DMS53 treated with DMSO at 0.1 percent for 48 hours (cell line): ENCODE results near the gene DIP2C.
"Not testable (repeated sequence)": the region's sequence is repeated elsewhere in the genome, so short reads cannot be mapped to it uniquely, and the experiment has no call there.

Source experiments
- DNase-seq: peaks from one replicate; lab custom pipeline; 2025; ENCODE audit not compliant: unreplicated experiment; lab: John Stamatoyannopoulos, UW

Gene DIP2C

DNA sequence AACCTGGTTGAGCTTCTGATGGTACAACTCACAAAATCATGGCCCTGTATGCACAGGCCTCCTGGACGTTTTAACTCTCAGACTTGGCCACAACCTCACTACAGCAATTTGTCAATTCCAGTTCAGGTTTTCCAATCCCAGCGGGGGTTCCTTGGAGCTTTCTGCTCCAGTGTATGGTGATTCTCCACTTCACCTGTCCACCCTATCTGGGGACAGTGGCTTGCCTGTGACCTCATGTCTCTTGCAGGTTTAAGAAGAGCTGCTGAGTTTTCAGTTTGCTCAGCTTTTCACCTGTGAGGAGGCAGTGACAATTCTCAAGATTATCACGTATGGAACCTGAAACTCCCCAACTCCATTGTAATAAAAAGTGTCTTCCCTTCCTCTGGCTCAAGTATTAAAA, 254.1 kb downstream of the DIP2C start:
- DNase-seq, result no peak

DNA sequence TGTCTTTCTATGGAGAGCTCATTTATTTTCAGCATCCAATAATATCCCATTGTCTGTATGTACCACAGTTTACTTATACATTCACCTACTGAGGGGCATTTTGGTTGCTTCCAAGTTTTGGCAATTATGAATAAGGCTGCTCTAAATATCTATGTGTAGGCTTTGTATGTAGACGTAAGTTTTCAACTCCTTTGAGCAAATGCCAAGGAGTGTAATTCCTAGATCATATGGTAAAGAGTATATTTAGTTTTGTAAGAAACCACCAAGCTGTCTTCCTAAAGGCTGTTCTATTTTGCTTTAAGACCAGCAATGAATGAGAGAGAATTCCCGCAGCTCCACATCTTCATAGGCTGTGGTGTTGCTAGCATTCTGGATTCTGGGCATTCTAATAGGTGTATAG, 259.8 kb downstream of the DIP2C start:
- DNase-seq, result no peak

DNA sequence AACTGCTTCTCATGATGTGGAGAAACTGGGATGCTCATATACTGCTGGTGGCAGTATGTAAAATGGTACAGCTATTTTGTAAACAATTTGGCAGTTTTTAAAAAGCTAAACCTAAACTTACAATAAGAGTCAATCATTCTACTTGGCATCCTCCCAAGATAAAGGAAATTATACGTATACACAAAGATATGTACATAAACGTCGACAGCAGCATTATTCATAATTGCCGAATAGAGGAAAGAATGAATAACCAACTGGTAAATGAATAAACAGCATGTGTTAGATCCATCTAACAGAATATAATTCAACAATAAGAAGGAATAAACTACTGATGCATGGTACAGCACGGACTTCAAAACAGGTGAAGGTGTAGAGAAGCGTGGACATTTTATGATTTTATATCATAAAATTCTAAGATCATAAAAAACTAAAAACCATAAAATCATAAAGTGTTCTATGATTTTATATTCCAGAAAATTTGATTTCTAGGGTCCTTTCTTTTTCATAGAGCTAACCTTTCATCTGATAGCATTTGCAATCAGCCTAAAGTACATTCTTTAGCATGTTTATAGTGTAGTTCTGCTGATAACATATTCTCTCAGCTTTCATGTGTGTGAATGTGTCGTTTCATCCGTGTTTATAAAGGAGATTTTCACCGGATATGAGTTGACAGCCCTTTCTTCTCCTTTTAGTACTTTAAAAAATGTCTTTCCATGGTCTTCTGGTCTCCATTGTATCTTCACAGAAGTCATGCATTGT, 261.5 kb downstream of the DIP2C start:
- DNase-seq, result no peak

- not testable (repeated sequence) for DNase-seq
These were observed 264.1 kb downstream of the DIP2C start for GRCh38 chr10:425365-425764.

- DNase-seq, result not testable (repeated sequence)
These were observed 264.7 kb downstream of the DIP2C start for GRCh38 chr10:424724-425123.

DNA sequence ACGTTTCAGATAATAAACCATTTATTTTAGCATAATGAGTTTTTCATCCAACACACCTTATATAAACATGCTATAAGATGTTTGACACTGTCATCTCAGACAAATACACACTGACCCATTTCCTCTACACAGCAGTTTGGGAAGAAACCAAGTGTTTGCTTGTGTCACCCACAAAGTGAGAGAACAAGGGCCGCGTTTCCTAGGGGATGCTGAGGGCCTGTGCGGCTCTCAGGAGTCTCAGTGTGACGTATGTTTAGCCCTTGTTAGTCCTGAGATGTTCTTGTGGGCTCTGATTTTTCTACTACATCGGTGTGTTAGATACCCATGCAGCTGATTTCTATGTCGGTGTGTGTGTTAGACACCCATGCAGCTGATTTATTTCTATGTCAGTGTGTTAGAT, 266.3 kb downstream of the DIP2C start:
- DNase-seq, result no peak

- no peak for DNase-seq
These were observed 266.8 kb downstream of the DIP2C start for GRCh38 chr10:422675-423074.

DNA sequence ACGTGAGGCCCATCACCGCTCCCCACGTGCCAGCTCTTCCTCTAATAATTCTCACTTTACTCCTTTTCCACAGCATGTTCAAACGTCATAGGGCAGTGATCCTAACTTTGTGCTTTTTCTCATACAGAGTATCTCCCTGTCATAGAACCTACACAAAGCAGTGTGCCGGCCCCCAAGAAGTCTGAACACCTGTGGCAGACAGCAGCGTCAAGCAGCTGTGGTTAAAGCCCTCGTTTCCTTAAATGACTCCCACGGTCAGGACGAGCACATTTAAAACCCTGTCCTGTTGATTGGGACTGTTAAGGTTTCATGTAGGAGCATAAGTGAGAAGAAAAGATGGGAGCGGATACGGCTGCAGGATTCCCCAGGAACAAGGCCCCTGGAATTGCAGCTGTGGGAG, 267.2 kb downstream of the DIP2C start:
- no peak for DNase-seq

- no peak for DNase-seq
These were observed 268.3 kb downstream of the DIP2C start for GRCh38 chr10:421170-421569.

DNA sequence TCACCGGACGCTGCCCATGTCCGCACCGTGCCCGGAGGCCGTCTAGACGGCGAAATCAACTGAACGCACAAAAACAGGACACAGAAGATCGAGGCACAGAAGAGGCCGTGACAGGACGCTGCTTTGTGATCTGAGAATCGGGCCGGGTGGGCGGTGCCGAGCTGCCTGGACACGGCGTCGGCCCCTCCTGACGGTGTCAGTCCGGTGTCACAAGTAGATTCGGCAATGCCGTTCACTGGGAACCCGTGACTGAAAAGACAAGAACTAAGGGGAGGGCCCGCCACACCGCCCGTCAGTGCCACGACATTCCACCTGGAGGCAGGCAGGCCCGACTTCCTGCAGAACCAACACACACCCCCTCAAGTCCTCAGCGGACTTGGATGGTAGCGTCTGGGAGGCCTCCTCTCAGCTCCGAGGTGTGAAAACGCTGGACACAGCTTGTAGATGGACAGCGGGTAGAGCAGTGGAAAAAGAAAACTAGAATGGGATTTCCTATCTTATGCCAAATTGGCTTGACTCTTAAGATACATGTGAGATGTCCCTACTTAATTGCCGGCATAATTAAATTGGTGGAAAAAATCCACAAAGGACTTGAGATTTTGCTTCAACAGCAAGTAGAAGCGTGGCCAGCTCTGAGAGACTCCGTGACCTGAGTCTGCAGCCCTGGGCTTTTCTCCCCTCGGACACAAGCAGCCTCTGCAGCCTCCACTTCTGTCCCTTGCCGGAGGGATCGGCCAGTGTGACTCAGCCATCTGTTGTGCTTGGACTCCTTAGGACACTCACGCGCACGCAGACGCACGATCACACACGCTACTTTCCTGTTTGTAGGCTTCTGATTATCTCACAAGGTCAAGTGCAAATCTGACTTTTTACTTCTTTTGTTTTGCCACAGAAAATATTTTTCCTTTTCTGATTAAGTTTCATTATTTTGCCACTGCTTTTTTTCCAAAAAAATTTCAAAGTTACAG, 269.0 kb downstream of the DIP2C start:
- DNase-seq, result no peak

GRCh38 chr10:418894-419293, 270.6 kb downstream of the DIP2C start:
- no peak for DNase-seq

DNA sequence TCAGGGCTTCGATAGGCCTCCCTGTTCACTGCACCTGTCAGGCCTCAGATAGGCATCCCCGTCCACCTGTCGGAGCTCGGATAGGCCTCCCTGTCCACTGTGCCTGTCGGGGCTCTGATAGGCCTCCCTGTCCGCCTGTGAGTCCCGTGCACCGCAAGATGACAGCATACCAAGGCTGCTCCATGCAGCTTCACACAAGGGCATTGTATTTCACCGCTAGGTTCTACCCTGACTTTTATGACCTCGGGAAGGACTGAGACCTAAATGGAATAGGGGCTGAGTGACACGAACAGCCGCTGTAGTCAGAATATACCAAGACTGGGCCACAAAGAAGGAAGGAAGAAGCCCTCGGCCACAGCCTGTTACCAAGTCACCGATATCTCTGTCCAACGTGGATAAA, 271.2 kb downstream of the DIP2C start:
- no peak for DNase-seq

DNA sequence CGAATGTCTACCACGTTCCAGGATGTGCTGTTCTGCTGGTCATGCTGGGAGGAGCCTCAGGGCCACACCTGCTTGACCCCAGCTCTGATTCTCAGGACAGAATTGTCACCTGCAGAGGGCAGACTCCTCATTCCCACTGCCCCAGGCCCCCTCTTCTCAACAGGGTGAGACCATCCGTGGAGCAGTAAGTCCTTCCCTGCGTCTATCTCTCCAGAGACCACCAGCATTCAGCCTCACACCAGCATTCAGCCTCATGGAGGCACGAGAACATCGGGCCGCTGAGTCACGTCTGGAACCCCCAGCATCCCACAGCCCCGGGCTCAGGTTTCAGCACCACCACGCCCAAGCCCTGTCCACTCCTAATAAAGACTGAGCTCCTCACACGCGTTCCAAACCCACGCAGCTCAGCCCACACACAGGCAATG, 273.4 kb downstream of the DIP2C start:
- no peak for DNase-seq

DNA sequence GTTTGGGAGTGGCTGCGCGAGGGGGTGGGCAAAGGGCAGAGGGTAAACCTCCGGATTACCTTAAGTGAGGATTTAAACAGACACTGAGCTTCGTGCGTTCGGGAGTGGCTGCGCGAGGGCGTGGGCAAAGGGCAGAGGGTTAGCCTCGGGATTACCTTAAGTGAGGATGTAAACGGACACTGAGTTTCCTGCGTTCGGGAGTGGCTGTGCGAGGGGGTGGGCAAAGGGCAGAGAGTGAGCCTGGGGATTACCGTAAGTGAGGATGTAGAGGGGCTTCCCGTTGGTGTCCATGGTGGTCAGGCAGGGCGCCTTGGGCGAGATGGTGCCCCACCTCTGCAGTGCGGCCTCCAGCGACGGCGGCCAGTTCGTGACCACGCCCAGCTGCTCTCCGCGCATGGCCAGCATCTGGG, 275.8 kb downstream of the DIP2C start:
- DNase-seq, result no peak

DNA sequence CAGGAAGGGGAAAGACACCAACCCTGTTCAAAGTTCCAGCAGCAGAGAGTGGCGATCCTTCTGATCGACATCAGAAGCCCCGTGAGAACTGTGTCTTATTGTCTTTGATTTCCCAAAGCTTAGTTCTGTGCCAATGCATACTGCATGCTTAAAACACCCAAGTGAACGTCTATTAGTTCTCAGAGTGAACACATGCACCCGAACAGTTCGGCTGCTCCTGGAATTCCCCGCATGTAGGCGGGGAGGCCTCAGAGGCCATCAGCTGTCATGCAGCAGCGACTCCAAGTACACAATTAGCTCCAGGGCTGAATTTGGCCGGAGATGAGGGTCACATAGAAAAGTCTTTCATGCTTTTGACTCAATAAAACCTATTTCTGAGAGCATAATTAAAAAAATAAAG, 277.4 kb downstream of the DIP2C start:
- no peak for DNase-seq

DNA sequence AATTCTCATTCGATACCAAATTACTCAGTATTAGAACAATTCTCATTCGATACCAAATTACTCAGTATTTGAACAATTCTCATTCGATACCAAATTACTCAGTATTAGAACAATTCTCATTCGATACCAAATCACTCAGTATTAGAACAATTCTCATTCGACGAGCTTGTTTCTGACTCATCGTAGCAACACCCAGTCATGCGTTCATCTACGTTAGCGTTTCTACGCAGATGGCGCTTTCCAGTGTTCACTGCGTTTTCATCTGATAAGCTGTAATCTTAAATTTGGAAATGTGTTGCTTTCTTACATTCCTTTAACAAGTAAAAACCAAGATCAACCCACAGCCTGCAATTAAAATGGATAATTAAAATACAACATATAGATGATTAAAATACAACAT, 277.9 kb downstream of the DIP2C start:
- DNase-seq, result no peak

- DNase-seq, result no peak
These were observed 279.9 kb downstream of the DIP2C start for GRCh38 chr10:409408-410040.

DNA sequence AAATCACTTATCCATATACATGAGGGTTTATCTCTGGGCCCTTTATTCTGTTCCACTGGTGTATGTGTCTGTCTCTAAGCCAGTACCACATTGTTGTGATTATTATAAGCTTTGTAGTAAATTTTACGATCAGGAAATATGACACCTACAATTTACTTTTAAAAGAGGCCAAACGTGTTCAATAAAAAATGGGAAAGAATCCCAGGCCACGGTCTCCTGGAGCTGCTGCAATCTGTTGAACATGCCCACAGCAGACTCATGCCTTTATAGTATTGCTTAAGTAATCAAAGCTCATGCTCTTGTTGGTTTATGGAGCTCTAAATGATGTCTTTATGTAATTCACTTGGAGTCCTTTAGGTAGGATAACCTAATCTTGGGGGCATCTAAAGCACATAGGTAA, 281.2 kb downstream of the DIP2C start:
- no peak for DNase-seq

DNA sequence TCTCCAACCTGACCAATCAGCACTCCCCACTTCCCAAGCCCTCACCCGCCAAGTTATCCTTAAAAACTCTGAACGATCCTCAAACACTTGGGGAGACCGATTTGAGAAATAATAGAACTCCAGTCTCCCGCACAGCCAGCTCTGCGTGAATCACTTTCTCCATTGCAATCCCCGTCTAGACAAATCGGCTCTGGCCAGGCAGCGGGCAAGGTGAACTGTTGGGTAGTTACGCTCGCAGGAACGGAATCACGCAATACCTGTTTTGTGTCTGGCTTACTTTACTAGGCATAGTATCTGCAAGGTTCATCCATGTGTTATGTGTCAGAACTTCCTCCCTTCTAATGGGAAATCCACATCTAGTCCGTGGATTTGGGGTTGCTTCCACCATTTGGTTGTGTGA, 282.5 kb downstream of the DIP2C start:
- DNase-seq, result no peak

GRCh38 chr10:405648-406047, 283.8 kb downstream of the DIP2C start:
- DNase-seq, result no peak

DNA sequence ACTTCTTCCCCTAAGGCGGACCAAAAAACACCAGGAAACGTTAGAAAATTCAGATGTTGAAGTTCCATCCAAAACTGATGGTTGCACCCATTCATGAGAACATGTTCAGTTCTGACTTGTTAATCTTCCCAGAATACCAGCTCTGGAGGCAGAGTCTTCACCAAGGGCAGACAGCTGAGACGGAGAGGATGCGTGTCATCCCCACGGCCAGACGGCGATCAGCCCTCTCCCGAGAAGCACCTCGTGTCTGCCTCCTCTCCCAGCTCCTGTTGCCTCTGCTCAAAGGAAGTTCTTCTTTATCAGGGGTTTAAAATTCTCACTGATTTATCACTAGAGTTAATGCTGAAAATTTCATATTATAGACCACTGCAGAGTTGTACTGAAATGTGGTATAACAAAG, 284.5 kb downstream of the DIP2C start:
- no peak for DNase-seq

- no peak for DNase-seq
These were observed 285.1 kb downstream of the DIP2C start for GRCh38 chr10:404346-404745.
